ENCODE measurements around the gene STIM1. TPM values are rescaled to one million over a fixed set of nuclear protein-coding genes. Genes with fewer than 3 reads are reported as not detected.

The STIM1 gene
- total RNA-seq, 1 donor from 2014 or later: 40.4 TPM

GRCh38 chr11:4071914-4072313 lies 216.4 kb downstream of the STIM1 start:
- no peak for DNase-seq (ENCODE audit: low spot score)
- intact Hi-C loops (cut with DNase I): loop anchor here (1.0 kb wide), 2 partner anchors 217 to 223 kb away; partner anchors contain the start of gene STIM1

- DNase-seq (ENCODE audit: low spot score): no peak
- intact Hi-C loops (cut with DNase I): loop anchor here (1.0 kb wide), 2 partner anchors 217 to 223 kb away; partner anchors contain the start of gene STIM1
Measured at GRCh38 chr11:4072668-4073285, 217.3 kb downstream of the STIM1 start.

DNA sequence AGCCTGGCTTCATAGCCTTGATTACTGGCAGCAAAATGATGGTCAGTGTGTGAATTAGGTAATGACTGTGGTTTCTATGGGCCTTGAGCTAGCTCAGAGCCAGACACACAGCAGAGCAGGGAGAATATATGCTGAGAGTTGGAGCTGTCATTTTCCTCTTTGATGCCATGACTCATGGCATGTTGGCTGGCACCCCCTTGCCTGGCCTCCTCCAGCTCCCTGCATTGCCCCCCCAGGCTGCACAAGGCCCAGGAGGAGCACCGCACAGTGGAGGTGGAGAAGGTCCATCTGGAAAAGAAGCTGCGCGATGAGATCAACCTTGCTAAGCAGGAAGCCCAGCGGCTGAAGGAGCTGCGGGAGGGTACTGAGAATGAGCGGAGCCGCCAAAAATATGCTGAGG lies 218.8 kb downstream of the STIM1 start:
- DNase-seq (ENCODE audit: low spot score): no peak
- intact Hi-C loops (cut with DNase I): no loop called here

DNA sequence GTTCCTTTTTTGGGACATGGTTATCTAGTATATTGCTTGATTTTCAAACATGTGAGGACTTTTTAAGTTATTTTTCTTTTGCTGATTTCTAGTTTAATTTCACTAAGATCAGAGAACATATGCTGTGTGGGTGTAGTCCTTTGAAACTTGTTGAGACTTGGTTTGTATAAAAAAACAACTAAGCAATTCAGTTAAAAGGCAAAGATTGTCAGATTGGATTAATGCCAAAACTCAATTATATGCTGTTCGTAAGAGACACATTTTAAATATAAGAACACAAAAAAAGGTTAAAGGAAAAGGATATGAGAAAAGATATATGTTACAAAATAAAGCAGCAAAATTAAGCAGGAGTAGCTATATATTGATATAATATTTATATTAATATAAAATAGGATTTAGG lies 221.3 kb downstream of the STIM1 start:
- intact Hi-C loops (cut with DNase I): no loop called here
- no peak for DNase-seq (ENCODE audit: low spot score)

- no peak for DNase-seq (ENCODE audit: low spot score)
- intact Hi-C loops (cut with DNase I): no loop called here
Measured at GRCh38 chr11:4083198-4083597, 227.7 kb downstream of the STIM1 start.

GRCh38 chr11:4084406-4085125 lies 229.1 kb downstream of the STIM1 start:
- intact Hi-C loops (cut with DNase I): no loop called here
- no peak for DNase-seq (ENCODE audit: low spot score)

GRCh38 chr11:4085575-4085974 lies 230.1 kb downstream of the STIM1 start:
- intact Hi-C loops (cut with DNase I): no loop called here

DNA sequence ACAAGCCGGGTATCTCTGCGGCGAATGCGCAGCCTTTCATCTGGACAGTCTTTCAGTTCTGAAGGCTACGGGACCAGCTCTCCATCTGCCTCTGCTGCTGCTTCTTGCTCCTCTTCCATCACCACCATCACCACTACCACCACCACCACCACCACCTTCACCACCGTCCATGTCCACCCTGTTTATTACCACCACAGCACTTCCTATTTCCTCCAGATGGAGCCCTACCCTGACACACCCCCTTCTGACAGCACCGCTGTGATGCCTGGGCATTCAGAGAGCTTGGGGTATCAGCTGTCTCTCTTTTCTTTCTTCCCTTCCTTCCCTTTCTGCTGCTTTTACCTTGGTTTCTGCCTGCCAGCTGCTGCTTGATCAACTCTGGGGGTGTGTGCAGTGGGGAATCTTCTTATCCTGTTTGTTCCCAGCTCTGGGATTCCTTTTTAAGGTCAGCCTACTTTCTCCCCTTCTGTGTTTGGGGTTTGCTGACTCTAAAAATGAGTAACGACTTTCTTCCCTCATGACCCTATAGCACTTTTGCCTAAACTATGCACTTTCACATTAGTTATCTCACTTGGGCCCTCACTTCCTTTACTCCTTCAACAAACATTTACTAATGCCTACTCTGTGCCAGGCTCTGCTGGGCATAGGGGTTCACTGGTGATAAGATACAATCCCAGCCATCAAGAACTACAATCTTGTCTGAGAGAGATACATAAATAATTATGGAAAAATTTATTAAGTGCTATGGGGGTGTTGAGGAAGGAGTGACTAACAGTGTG lies 231.3 kb downstream of the STIM1 start:
- intact Hi-C loops (cut with DNase I): no loop called here
- DNase-seq (ENCODE audit: low spot score): no peak

More at GRCh38 chr11:4085575-4085974, 230.1 kb downstream of the STIM1 start:
- DNase-seq (ENCODE audit: low spot score): no peak

- intact Hi-C loops (cut with DNase I): no loop called here
- DNase-seq (ENCODE audit: low spot score): no peak
Measured at GRCh38 chr11:4087551-4087950, 232.1 kb downstream of the STIM1 start.

DNA sequence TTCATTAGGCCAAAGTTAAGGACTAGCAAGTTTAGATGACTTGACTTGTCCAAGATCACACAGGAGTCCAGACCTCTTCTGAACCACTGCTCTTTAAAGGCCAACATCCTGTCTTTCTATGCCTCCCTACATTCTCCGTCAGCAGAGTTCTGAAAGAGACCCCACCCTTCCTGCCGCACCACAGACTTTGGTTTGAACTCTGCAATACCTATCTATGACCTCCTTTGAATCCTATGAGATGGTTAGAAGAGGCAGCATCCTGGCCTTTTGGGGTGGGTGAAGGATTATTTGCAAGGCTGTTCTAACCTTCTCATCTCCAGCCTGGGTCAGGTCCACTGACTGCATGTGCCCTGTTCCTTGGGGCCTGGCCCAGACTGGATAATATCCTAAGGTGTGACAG lies 234.8 kb downstream of the STIM1 start:
- DNase-seq (ENCODE audit: low spot score): no peak
- intact Hi-C loops (cut with DNase I): no loop called here

GRCh38 chr11:4092026-4092425 lies 236.6 kb downstream of the STIM1 start:
- intact Hi-C loops (cut with DNase I): no loop called here
- DNase-seq (ENCODE audit: low spot score): no peak

- no peak for DNase-seq (ENCODE audit: low spot score)
- intact Hi-C loops (cut with DNase I): no loop called here
Measured at GRCh38 chr11:4093519-4094347, 238.3 kb downstream of the STIM1 start.

DNA sequence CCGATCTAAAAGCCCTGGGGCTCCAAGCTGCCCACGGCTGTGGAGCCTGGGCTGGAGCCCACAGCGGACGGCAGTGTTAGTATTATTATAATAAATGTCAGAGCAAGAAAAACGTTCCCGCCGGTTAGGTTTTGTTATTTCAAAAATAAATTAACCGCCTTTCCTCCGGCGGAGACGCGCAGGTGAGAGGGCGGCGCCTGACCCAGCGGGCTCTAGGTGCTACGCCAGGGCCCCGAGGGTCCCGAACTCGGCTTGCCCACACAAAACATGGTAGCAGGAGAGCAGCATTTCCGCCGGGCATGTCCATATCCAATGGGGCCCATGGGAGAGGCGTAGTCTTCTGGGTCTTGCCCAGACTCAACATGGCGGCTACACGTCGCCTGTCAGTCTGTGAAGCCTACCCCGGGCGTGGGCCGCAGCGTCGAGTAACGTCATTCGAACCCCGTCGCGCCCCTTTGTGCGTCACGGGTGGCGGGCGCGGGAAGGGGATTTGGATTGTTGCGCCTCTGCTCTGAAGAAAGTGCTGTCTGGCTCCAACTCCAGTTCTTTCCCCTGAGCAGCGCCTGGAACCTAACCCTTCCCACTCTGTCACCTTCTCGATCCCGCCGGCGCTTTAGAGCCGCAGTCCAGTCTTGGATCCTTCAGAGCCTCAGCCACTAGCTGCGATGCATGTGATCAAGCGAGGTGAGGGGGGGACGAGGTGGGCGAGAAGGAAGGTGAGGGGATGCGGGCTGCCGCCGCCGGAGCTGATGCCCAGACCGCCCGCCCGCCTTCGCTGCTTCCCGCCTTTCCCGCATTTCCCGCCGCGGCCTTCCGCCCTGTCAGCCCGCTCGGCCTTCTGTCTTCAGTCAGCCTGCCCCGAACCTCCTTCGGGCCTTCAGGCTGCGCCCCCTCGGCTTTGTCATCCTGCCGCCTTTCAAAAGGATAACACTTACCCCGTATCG lies 239.2 kb downstream of the STIM1 start, which contains the start of gene RRM1:
TSS of gene RRM1 (plus strand) at position 452 of the 944 bp plus-strand sequence. CDS start at position 666, 214 bp downstream.
- DNase-seq (ENCODE audit: low spot score): peak; percentile 95
- intact Hi-C loops (cut with DNase I): no loop called here

DNA sequence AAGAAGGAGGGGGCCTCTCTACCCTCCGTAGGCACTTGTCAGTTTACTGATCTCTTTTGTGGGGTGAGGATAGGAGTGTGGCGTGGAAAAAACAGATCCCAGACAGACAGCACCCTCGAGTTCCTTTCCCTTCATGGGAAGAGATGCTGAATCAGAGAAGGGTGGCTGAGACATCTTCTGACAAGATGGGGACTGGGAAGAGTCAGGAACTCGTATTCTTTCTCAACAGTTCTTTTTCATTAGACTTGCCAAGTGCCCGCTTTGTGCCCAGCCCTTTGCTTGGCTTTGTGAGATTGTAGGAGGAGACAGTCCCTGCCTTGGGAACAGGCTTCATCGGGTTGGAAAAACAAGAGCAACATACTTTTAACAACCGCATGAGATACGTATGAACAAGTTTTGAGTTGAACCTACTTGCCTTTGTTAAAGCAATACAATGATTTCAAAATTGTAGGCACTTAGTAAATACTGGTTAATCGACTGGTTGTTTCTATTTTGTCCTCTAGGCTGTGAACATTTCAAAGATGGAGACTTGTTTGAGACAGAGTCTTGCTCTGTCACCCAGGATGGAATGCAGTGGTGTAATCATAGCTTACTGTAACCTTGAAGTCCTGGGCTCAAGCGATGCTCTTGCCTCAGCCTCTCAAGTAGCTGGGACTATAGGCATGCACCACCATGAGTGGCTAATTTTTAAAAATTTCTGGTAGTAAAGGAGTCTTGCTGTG lies 240.2 kb downstream of the STIM1 start:
- no peak for DNase-seq (ENCODE audit: low spot score)
- intact Hi-C loops (cut with DNase I): no loop called here

DNA sequence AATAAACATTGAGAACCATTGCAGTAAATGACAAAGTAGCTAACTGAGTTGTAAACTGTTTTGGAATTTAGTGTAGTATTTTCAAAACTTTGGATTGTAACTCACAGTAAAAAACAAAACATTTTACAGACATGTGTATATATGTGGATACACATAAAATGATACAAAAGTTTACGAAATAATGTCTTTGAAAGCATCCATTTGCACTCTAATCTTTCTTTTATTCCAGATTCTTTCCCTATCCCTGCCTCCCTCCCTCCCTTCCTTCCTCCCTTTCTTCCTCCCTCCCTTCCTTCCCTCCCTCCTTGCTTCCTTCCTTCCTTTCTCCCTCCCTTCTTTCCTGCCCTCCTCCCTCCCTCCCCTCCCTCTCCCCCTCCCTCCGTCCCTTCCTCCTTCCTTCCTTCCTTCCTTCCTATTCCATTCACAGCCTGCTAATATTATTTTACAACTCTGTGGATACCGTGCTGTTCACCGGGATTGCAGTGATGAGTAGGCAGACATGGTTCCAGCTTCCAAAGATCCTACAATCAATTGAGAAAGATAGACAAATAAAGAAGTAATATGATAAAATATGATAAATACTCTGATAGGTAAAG lies 242.7 kb downstream of the STIM1 start:
- intact Hi-C loops (cut with DNase I): no loop called here
- no peak for DNase-seq (ENCODE audit: low spot score)

GRCh38 chr11:4102711-4103110 lies 247.2 kb downstream of the STIM1 start:
- intact Hi-C loops (cut with DNase I): no loop called here
- no peak for DNase-seq (ENCODE audit: low spot score)

- intact Hi-C loops (cut with DNase I): no loop called here
- no peak for DNase-seq (ENCODE audit: low spot score)
Measured at GRCh38 chr11:4103269-4103668, 247.8 kb downstream of the STIM1 start.

All from cardiac septum (tissue), 1 donor.